H1 (cell line): ENCODE data around the gene CADM1.

Source experiments
- BRCA1 ChIP-seq: IDR thresholded peaks from 2 replicates; pipeline ENCODE4 v1.6.1; 2012; ENCODE audit warnings: low read depth, low read length, improper control_type of control experiment
- CEBPB ChIP-seq: IDR thresholded peaks from 2 replicates; pipeline ENCODE4 v1.6.1; 2012; ENCODE audit warnings: low read depth, low read length
- CREB1 ChIP-seq: IDR thresholded peaks from 2 replicates; pipeline ENCODE4 v1.6.1; 2012; ENCODE audit warnings: inconsistent platforms
- EP300 ChIP-seq, 2 experiments: IDR thresholded peaks; 1 replicate in 1 of 2; 2 replicates in 1 of 2; pipeline ENCODE4 v1.6.1; 2011 to 2012; ENCODE audit warnings: low read depth in 2 of 2, low read length in 2 of 2, mild to moderate bottlenecking in 2 of 2, borderline replicate concordance in 1 of 2, inconsistent platforms in 1 of 2, moderate library complexity in 1 of 2
- EZH2 ChIP-seq: fragments of 200-600 bp; sonication (generic); IDR thresholded peaks from 2 replicates; pipeline ENCODE4 v1.7.1; 2012; ENCODE audit warnings: low read depth, mild to moderate bottlenecking, moderate library complexity, low read length, inconsistent platforms; ENCODE audit not compliant: severe bottlenecking
- SIN3A ChIP-seq, 2 experiments: IDR thresholded peaks in 1 of 2; conservative IDR thresholded peaks in 1 of 2; 2 replicates each; pipeline ENCODE4 v1.6.1; 2011 to 2012; ENCODE audit warnings: low read length in 2 of 2, improper control_type of control experiment in 1 of 2, low read depth in 1 of 2, mild to moderate bottlenecking in 1 of 2
- SRF ChIP-seq: IDR thresholded peaks from 2 replicates; pipeline ENCODE4 v1.6.1; 2011; ENCODE audit warnings: mild to moderate bottlenecking, low read depth, low read length, moderate library complexity
- ZNF274 ChIP-seq: IDR thresholded peaks from 2 replicates; pipeline ENCODE4 v1.7.0; 2012; ENCODE audit warnings: low read length, borderline replicate concordance; ENCODE audit errors: extremely low read depth
- TF ChIP-seq, protein P1 (sequence below): IDR thresholded peaks from 2 replicates; pipeline ENCODE4 v1.6.1; 2011; ENCODE audit warnings: low read depth, mild to moderate bottlenecking, low read length; ENCODE audit not compliant: insufficient read depth

DNA sequence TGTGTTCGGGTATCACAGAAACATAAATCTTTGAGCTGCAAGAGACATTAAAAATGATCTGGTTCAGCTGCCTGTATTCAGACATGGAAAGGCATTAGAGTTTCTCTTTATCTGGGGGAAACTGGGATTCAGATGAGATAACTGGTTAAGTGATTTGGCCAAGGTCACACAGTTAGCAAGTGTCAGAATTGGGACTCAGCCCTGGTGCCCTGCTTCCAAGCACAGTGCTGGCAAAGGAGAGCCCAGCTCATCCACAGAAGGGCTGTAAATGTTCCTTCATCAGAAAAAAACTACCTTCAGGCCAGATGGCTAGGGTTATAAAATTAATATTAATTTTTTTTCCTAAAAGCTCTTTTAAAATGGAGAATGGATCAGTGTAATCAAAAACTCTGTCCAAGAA is 20.4 kb upstream of the CADM1 start:
- TF ChIP-seq EP300 (IDR thresholded peaks at IDR 0.05; ENCODE audit: borderline replicate concordance in 1 of 2, low read depth in 2 of 2, low read length in 2 of 2) (no peak), EZH2 (no peak), SIN3A (conservative IDR thresholded peaks at IDR 0.05 in 1 of 2, IDR thresholded peaks at IDR 0.05 in 1 of 2; ENCODE audit: low read depth in 1 of 2, low read length in 2 of 2) (no peak), CEBPB (no peak), SRF (no peak), BRCA1 (no peak), CREB1 (no peak), ZNF274 (no peak)
- TF ChIP-seq, protein P1, sequence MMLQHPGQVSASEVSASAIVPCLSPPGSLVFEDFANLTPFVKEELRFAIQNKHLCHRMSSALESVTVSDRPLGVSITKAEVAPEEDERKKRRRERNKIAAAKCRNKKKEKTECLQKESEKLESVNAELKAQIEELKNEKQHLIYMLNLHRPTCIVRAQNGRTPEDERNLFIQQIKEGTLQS: no peak
